K562 (cell line): ENCODE data around the gene PLA2G15.

Experiments
- BCOR ChIP-seq: fragments of 450-650 bp; IDR thresholded peaks from 2 replicates; pipeline ENCODE4 v1.6.1; 2016
- EZH2 ChIP-seq: IDR thresholded peaks from 2 replicates; pipeline ENCODE4 v1.6.1; 2012; ENCODE audit warnings: low read depth, mild to moderate bottlenecking, inconsistent platforms, low read length, borderline replicate concordance
- FOXM1 ChIP-seq, 2 experiments: fragments of 450-650 bp in 1 of 2; sonication (generic) in 1 of 2; formaldehyde crosslinking in 1 of 2; IDR thresholded peaks; 2 replicates each; pipeline versions ENCODE4 v1.6.1 to v1.9.0; 2017 to 2022; ENCODE audit warnings: low read depth in 2 of 2, mild to moderate bottlenecking in 2 of 2, missing genetic modification reagents in 1 of 2, moderate library complexity in 1 of 2
- KAT7 ChIP-seq: sonication (generic); formaldehyde crosslinking; IDR thresholded peaks from 2 replicates; pipeline ENCODE4 v1.8.0; 2022; ENCODE audit warnings: missing genetic modification reagents, mild to moderate bottlenecking, borderline replicate concordance
- MAFG ChIP-seq: fragments of 450-650 bp; conservative IDR thresholded peaks from 2 replicates; pipeline ENCODE4 v1.6.1; 2016; ENCODE audit warnings: missing genetic modification characterization, missing compliant biosample characterization
- POLR2A ChIP-seq: fragments of 450-650 bp; conservative IDR thresholded peaks from 2 replicates; pipeline ENCODE4 v1.6.1; 2016
- ZNF384 ChIP-seq: IDR thresholded peaks from 2 replicates; pipeline ENCODE4 v1.6.1; 2012; ENCODE audit warnings: low read depth, low read length, improper control_type of control experiment
- TF ChIP-seq, protein P1 (sequence below), 3 experiments: IDR thresholded peaks in 2 of 3; conservative IDR thresholded peaks in 1 of 3; 2 replicates each; pipeline ENCODE4 v1.5.1; 2011 to 2012; ENCODE audit warnings: low read length in 3 of 3, mild to moderate bottlenecking in 3 of 3, control low read depth in 2 of 3, improper control_type of control experiment in 1 of 3, inconsistent platforms in 1 of 3, low read depth in 1 of 3, mixed read lengths in 1 of 3, moderate library complexity in 1 of 3; ENCODE audit not compliant: insufficient read depth in 2 of 3
- TF ChIP-seq, protein P2 (sequence below): fragments of 250-450 bp; sonication (Bioruptor Pico); IDR thresholded peaks from 2 replicates; pipeline ENCODE4 v1.9.0; 2021; ENCODE audit warnings: mild to moderate bottlenecking, inconsistent platforms

DNA sequence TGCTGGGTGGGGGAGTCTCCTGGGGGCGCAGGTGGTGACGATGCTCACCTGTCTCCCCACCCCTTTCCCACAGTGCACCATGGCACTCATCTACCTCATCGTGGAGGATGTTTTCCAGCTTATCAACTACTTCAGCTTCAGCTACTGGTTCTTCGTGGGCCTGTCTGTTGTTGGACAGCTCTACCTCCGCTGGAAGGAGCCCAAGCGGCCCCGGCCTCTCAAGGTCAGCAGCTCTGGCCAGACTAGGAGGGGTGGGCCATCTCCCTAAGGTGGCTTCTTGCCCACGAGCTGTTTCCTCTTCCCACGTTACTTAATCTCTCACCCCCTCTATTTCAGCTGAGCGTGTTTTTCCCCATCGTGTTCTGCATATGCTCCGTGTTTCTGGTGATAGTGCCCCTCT, 51.1 kb downstream of the PLA2G15 start:
- TF ChIP-seq FOXM1 (IDR thresholded peaks at IDR 0.05; ENCODE audit: low read depth), result no peak
- TF ChIP-seq FOXM1 (CRISPR knock-in tag; IDR thresholded peaks at IDR 0.05; ENCODE audit: low read depth), result no peak
- no peak for TF ChIP-seq POLR2A
- TF ChIP-seq ZNF384, result no peak
- TF ChIP-seq, protein P1, sequence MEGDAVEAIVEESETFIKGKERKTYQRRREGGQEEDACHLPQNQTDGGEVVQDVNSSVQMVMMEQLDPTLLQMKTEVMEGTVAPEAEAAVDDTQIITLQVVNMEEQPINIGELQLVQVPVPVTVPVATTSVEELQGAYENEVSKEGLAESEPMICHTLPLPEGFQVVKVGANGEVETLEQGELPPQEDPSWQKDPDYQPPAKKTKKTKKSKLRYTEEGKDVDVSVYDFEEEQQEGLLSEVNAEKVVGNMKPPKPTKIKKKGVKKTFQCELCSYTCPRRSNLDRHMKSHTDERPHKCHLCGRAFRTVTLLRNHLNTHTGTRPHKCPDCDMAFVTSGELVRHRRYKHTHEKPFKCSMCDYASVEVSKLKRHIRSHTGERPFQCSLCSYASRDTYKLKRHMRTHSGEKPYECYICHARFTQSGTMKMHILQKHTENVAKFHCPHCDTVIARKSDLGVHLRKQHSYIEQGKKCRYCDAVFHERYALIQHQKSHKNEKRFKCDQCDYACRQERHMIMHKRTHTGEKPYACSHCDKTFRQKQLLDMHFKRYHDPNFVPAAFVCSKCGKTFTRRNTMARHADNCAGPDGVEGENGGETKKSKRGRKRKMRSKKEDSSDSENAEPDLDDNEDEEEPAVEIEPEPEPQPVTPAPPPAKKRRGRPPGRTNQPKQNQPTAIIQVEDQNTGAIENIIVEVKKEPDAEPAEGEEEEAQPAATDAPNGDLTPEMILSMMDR (IDR thresholded peaks at IDR 0.05 in 2 of 3, conservative IDR thresholded peaks at IDR 0.05 in 1 of 3; ENCODE audit: insufficient read depth in 2 of 3, low read depth in 1 of 3, low read length in 3 of 3), result no peak
- no peak for TF ChIP-seq KAT7 (CRISPR knock-in tag)
- TF ChIP-seq, protein P2, sequence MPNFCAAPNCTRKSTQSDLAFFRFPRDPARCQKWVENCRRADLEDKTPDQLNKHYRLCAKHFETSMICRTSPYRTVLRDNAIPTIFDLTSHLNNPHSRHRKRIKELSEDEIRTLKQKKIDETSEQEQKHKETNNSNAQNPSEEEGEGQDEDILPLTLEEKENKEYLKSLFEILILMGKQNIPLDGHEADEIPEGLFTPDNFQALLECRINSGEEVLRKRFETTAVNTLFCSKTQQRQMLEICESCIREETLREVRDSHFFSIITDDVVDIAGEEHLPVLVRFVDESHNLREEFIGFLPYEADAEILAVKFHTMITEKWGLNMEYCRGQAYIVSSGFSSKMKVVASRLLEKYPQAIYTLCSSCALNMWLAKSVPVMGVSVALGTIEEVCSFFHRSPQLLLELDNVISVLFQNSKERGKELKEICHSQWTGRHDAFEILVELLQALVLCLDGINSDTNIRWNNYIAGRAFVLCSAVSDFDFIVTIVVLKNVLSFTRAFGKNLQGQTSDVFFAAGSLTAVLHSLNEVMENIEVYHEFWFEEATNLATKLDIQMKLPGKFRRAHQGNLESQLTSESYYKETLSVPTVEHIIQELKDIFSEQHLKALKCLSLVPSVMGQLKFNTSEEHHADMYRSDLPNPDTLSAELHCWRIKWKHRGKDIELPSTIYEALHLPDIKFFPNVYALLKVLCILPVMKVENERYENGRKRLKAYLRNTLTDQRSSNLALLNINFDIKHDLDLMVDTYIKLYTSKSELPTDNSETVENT (CRISPR knock-in tag), result no peak
- TF ChIP-seq BCOR, result no peak
- no peak for TF ChIP-seq MAFG (tag)
- TF ChIP-seq EZH2, result no peak
